ENCODE results near the gene ZNF236.

Gene ZNF236

DNA sequence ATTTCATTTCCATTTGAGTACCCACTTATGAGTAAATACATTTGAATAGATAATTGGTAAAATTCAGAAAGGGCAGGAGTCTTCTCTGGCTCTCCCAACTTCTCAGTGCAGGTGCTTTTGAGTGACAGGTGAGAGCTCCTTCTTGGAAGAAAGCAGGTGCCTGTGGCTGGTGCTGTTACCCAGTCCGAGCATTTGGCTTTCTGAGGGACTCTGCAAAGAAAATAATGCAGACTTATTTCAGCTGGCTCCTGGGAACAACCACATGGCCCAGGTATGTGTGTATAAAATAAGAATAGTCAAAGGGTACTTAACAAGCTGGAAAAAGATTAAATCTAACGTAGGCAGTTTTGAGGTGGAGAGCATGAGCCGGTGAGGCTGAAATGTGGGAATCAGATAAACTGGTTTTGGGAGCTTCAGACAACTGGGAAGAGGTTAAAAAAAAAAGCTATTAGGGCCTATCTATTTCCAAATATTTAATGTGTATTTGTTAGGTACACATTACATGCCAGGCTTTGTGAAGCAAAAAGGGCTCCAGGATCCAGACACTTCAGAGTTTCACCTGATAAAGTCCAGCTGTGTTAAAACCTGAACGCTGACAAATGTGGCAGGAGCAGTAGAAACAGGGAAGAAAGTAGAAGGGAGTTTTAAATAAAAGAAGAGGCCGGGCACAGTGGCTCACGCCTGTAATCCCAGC, 20.6 kb downstream of the ZNF236 start:
- no peak overlapping the region for H3K4me3 ChIP-seq (ENCODE audit: control insufficient read depth, low read depth, low read length)
- DNase-seq (ENCODE audit: low read depth): no peak
- TF ChIP-seq, protein P1, sequence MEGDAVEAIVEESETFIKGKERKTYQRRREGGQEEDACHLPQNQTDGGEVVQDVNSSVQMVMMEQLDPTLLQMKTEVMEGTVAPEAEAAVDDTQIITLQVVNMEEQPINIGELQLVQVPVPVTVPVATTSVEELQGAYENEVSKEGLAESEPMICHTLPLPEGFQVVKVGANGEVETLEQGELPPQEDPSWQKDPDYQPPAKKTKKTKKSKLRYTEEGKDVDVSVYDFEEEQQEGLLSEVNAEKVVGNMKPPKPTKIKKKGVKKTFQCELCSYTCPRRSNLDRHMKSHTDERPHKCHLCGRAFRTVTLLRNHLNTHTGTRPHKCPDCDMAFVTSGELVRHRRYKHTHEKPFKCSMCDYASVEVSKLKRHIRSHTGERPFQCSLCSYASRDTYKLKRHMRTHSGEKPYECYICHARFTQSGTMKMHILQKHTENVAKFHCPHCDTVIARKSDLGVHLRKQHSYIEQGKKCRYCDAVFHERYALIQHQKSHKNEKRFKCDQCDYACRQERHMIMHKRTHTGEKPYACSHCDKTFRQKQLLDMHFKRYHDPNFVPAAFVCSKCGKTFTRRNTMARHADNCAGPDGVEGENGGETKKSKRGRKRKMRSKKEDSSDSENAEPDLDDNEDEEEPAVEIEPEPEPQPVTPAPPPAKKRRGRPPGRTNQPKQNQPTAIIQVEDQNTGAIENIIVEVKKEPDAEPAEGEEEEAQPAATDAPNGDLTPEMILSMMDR (conservative IDR thresholded peaks at IDR 0.05; ENCODE audit: control insufficient read depth, insufficient read depth, low read depth, low read length): no peak

DNA sequence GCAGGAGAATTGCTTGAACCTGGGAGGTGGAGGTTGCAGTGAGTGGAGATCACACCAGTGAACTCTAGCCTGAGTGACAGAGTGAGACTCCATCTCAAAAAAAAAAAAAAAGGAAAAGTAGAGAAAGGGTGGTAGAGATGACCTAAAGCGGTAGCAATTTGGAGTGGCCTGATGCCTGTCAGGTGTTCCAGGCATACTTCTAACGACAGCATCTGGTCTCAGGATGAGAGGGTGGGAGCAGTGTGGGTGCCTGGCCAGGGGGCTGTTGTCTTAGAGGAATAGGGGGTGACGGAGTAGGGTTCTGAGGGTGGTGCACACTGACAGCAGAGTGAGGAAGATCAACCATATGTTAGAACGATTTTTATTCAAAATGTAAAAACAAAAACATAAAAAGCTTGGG, 21.8 kb downstream of the ZNF236 start:
- DNase-seq (ENCODE audit: low read depth): no peak
- TF ChIP-seq, protein P1 (conservative IDR thresholded peaks at IDR 0.05; ENCODE audit: control insufficient read depth, insufficient read depth, low read depth, low read length): no peak
- H3K4me3 ChIP-seq (ENCODE audit: control insufficient read depth, low read depth, low read length): no peak overlapping the region

DNA sequence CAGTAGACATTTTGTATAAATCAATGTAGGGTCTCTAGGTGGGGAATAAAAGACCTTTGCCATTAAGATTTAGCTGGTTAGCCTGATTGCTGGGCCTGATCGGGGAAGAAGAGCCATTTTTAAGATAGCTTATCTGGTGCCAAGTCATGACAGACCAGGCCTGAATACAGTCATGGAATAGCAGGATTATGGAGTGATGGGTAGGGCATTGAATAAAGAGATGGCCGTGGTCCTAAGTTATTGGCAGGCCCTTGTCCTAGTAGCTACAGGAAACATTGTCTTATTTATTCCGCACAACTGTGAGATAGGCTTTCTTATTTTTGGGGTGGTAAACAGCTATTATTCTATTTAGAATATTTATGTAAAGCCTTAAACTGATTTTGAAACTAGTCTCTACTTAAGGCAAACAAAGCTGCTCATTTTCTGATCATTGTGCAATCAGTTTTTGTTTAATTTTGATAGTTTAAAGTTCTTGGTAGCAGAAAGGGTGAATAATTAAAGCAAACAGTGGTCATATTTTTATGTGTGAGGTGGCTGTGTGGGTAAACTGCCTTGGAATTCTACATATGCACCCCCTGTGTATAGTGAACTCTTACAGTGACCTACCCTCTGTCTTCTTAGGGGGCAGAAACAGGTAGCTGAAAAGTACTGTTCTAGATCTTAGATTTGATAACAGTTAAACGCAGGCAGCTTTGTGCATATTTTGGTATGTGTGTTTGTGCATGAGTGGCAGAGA, 22.6 kb downstream of the ZNF236 start:
- no peak for DNase-seq (ENCODE audit: low read depth)
- TF ChIP-seq, protein P1 (conservative IDR thresholded peaks at IDR 0.05; ENCODE audit: control insufficient read depth, insufficient read depth, low read depth, low read length): no peak
- no peak overlapping the region for H3K4me3 ChIP-seq (ENCODE audit: control insufficient read depth, low read depth, low read length)

DNA sequence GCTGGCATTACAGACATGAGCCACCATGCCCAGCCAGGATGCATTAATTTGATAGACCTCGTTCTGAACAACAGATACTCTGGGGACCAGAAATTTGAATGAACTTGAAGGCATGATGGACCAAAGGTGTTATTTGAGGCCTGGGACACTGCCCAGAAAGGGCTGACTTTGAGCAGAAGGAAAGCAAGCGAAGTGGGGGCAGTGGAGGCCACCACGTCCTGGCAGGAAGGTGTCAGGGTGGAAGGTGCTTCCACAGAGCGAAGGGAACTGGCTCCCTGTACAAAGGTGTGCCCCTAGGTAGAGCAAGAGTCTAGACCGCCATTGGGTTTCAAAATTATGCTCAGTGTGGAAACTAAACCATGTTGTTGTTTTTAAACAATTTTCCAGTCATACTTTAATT, 23.9 kb downstream of the ZNF236 start:
- no peak overlapping the region for H3K4me3 ChIP-seq (ENCODE audit: control insufficient read depth, low read depth, low read length)
- TF ChIP-seq, protein P1 (conservative IDR thresholded peaks at IDR 0.05; ENCODE audit: control insufficient read depth, insufficient read depth, low read depth, low read length): no peak
- no peak for DNase-seq (ENCODE audit: low read depth)

DNA sequence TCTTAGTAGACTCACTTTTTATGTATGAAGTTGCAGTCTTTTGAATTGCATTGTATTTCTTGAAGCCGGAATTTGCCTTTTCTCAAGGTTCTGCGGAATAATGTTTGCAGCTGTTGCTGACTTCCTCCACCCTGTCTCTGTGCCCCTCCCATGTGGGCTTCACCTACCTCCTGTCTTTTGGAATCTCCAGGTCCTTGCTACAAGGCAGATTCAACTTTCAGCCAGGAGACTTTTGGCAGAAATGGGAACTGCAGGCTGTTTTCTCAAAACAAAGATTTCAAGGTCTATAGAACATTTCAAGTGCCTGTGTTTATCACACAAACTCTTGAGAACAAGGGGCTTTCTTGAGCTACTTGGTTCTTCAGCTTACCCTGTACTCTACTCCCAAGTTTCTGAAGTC, 25.6 kb downstream of the ZNF236 start:
- TF ChIP-seq, protein P1 (conservative IDR thresholded peaks at IDR 0.05; ENCODE audit: control insufficient read depth, insufficient read depth, low read depth, low read length): peak; percentile 13
- DNase-seq (ENCODE audit: low read depth): no peak
- H3K4me3 ChIP-seq (ENCODE audit: control insufficient read depth, low read depth, low read length): no peak overlapping the region

DNA sequence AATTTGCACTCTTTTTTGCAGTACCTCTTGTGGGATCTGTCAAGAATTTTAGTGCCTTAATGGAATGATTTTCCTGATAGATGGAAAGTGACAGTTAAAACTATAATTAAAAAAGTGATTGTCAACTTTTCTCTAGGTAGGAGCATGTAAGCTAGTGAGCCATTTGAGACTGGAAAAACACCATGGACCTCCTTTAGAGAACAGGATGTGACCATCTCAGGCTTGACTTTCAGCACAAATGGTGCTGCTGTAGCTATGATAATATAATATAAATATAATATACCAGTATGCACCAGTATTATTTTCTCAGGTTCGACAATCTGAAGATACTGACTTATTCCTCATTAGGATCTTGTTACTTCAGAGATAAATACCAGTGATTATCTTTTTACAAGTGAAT, 27.8 kb downstream of the ZNF236 start:
- TF ChIP-seq, protein P1 (conservative IDR thresholded peaks at IDR 0.05; ENCODE audit: control insufficient read depth, insufficient read depth, low read depth, low read length): no peak
- DNase-seq (ENCODE audit: low read depth): no peak
- no peak overlapping the region for H3K4me3 ChIP-seq (ENCODE audit: control insufficient read depth, low read depth, low read length)
